B cell (primary cell): ENCODE measurements around the gene SPINDOC. TPM values are rescaled to one million over a fixed set of nuclear protein-coding genes. Genes with fewer than 3 reads are reported as not detected.

Experiments
- ATAC-seq: fragments of 200-7000 bp; cut with Tn5 transposase; one replicate; pipeline ENCODE4 v1.10.0; 2021; ENCODE audit warnings: low read depth, mild to moderate bottlenecking, moderate number of reproducible peaks, moderate library complexity
- CTCF ChIA-PET: fragments of 350-600 bp; sonication (Branson Sonifier 250); formaldehyde crosslinking; loops from one replicate; lab custom pipeline; 2021; ENCODE audit warnings: antibody characterized with exemption, inconsistent platforms; lab: Charles Lee
- POLR2A ChIA-PET: fragments of 350-600 bp; sonication (Branson Sonifier 250); formaldehyde crosslinking; loops from one replicate; lab custom pipeline; 2021; ENCODE audit warnings: antibody characterized with exemption; lab: Charles Lee
- DNase-seq: peaks from one replicate; pipeline ENCODE4 v3.0.0; 2013
- H2AFZ ChIP-seq: 2 replicates; pipeline ENCODE4 v1.6.1; 2012; ENCODE audit warnings: mild to moderate bottlenecking, low read depth, low read length; ENCODE audit not compliant: insufficient read depth, poor library complexity, severe bottlenecking
- H3K27ac ChIP-seq, 2 donors: 1 replicate in 1 of 2; 2 replicates in 1 of 2; pipeline ENCODE4 v1.5.1; 2012 to 2013; ENCODE audit warnings: low read length in 2 of 2, mild to moderate bottlenecking in 2 of 2, moderate library complexity in 1 of 2
- H3K27me3 ChIP-seq, 4 experiments: fragments of 200-600 bp in 1 of 4; sonication (generic) in 1 of 4; replicated peaks in 1 of 4; 1 replicate in 2 of 4; 2 replicates in 2 of 4; pipeline versions ENCODE4 v1.6.1 to v1.7.0; 2013 to 2016; ENCODE audit warnings: low read length in 3 of 4, mild to moderate bottlenecking in 2 of 4, mixed read lengths in 1 of 4, moderate library complexity in 1 of 4; ENCODE audit not compliant: insufficient read depth in 4 of 4, control insufficient read depth in 3 of 4; ENCODE audit errors: control extremely low read depth in 1 of 4
- H3K36me3 ChIP-seq, 2 experiments: replicated peaks in 1 of 2; 1 replicate in 1 of 2; 2 replicates in 1 of 2; pipeline versions ENCODE4 v1.6.1 to v1.7.1; 2013; ENCODE audit warnings: low read length in 1 of 2; ENCODE audit not compliant: insufficient read depth in 2 of 2, control insufficient read depth in 1 of 2; ENCODE audit errors: control extremely low read depth in 1 of 2, extremely low read depth in 1 of 2
- H3K4me1 ChIP-seq, 2 donors: fragments of 200-600 bp in 1 of 2; sonication (generic) in 1 of 2; 1 replicate in 1 of 2; 2 replicates in 1 of 2; pipeline versions ENCODE4 v1.5.1 to v1.6.1; 2013 to 2017; ENCODE audit warnings: low read length in 2 of 2; ENCODE audit not compliant: control insufficient read depth in 2 of 2, insufficient read depth in 2 of 2
- H3K4me2 ChIP-seq: replicated peaks from 2 replicates; pipeline ENCODE3; 2012; ENCODE audit warnings: mild to moderate bottlenecking, low read depth, low read length; ENCODE audit not compliant: poor library complexity, severe bottlenecking
- H3K4me3 ChIP-seq, 5 experiments: fragments of 200-600 bp in 1 of 5; sonication (generic) in 1 of 5; 1 replicate in 3 of 5; 2 replicates in 2 of 5; pipeline versions ENCODE4 v1.5.1 to v1.7.0; 2011 to 2016; ENCODE audit warnings: low read length in 4 of 5, mild to moderate bottlenecking in 4 of 5, low read depth in 2 of 5, control low read depth in 1 of 5, moderate library complexity in 1 of 5; ENCODE audit not compliant: insufficient read depth in 1 of 5; ENCODE audit errors: control extremely low read depth in 1 of 5, extremely low read depth in 1 of 5
- H3K79me2 ChIP-seq: fragments of 200-600 bp; sonication (generic); one replicate; pipeline ENCODE4 v1.6.0; 2016; ENCODE audit warnings: low read length; ENCODE audit not compliant: control insufficient read depth, insufficient read depth
- H3K9ac ChIP-seq: fragments of 200-600 bp; sonication (generic); 2 replicates; pipeline ENCODE4 v1.6.1; 2017; ENCODE audit warnings: mild to moderate bottlenecking, low read length, moderate library complexity
- H3K9me3 ChIP-seq, 3 donors: one replicate each; pipeline versions ENCODE4 v1.6.1 to v1.7.1; 2013; ENCODE audit warnings: low read length in 2 of 3; ENCODE audit not compliant: control insufficient read depth in 2 of 3, insufficient read depth in 1 of 3; ENCODE audit errors: control extremely low read depth in 1 of 3
- H4K20me1 ChIP-seq: 2 replicates; pipeline ENCODE4 v1.6.0; 2012; ENCODE audit warnings: mild to moderate bottlenecking, low read length; ENCODE audit not compliant: insufficient read depth, control insufficient read depth, poor library complexity, severe bottlenecking
- H3K27ac Mint-ChIP-seq: one replicate; pipeline ENCODE4 v1.8.0; 2021; ENCODE audit warnings: mixed read lengths
- H3K27me3 Mint-ChIP-seq: one replicate; pipeline ENCODE4 v1.8.0; 2021; ENCODE audit warnings: mixed read lengths
- H3K4me1 Mint-ChIP-seq: one replicate; pipeline ENCODE4 v1.8.0; 2021; ENCODE audit warnings: mixed read lengths
- H3K4me3 Mint-ChIP-seq: one replicate; pipeline ENCODE4 v1.8.0; 2021; ENCODE audit warnings: mixed read lengths
- H3K9me3 Mint-ChIP-seq: one replicate; pipeline ENCODE4 v1.8.0; 2022; ENCODE audit warnings: mixed read lengths; ENCODE audit not compliant: insufficient read depth
- EZH2 ChIP-seq: IDR thresholded peaks from 2 replicates; pipeline ENCODE4 v1.6.1; 2012; ENCODE audit warnings: borderline replicate concordance, low read depth, mild to moderate bottlenecking, moderate library complexity, low read length; ENCODE audit not compliant: insufficient read depth, poor library complexity, severe bottlenecking
- WGBS: methylation state at CpG from one replicate; pipeline ENCODE4 v1.1.5; 2013; ENCODE audit warnings: missing lambda C conversion rate; ENCODE audit not compliant: insufficient coverage; 5-methylcytosine and 5-hydroxymethylcytosine counted together
- intact Hi-C: fragments of 100-400 bp; cut with micrococcal nuclease; formaldehyde crosslinking; loops from one replicate; pipeline ENCODE4 v1.10.0; 2022
- polyA plus RNA-seq: library from polyadenylated mRNA; depleted of rRNA; stranded (reverse); fragments of >200 nt; gene quantifications from 2 replicates; pipeline ENCODE4 v1.2.3, GENCODE V29; 2012
- total RNA-seq, 2 donors: library from RNA; stranded (reverse); fragments of 120-200 nt in 1 of 2; gene quantifications; 1 replicate in 1 of 2; 2 replicates in 1 of 2; pipeline versions ENCODE4 v1.2.3 to v1.2.4, GENCODE V29; 2013 to 2022
- TF ChIP-seq, protein P1 (sequence below): fragments of 200-600 bp; IDR thresholded peaks from one replicate; pipeline ENCODE4 v1.8.0; 2022; ENCODE audit warnings: antibody characterized with exemption, mild to moderate bottlenecking

SPINDOC gene
- total and polyA plus RNA-seq, 2 donors (not counting 1 experiment from before 2014, with no cell fraction given) = 10.5 to 23.9 TPM

DNA sequence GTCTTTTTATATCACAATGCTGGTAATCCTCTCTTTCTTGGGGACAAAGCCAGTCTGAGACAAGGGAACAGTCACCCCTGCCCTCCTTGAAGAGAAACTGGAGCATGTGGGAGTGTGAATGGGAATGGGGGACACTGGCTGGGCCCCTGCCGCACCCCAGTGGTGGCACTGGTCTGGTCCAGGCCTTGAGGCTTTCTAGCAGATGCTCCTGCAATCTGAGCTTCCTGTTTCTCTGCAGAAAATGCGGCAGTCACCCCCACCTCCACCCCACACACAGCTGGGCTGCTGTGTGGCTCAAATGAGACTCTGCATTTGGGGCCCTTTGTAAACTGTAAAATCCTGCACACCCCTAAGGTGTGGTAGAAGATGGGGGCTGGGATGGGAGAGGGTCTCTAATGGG is 19.1 kb downstream of the SPINDOC start:
- no peak overlapping the region for H2AFZ ChIP-seq
- H3K9me3 Mint-ChIP-seq = no peaks in the 10 kb centered on the region
- no peaks in the 10 kb centered on the region for H3K27me3 ChIP-seq

DNA sequence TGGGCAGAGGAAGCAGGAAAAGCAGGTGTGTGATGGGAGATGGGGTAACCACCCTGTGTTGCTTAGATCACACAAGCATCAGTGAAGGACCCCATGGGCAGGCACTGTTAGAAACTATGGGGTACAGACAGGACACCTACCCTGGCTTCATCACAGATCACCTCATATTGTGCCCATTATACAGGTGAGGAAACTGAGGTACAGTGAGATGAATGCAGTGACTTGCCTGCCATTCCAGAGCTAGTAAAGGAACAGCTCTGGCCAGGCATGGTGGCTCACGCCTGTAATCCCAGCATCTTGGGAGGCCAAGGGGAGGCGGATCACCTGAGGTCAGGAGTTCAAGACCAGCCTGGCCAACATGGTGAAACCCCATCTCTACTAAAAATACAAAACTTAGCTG is 19.8 kb downstream of the SPINDOC start:
- DNase-seq = no peak

More for the DNA sequence above, 19.1 kb downstream of the SPINDOC start:
- H3K27ac ChIP-seq = no peak overlapping the region
- ChIA-PET POLR2A (no interaction called here), CTCF (interaction anchor here (1.9 to 7.3 kb wide), 2 partner anchors 113 to 317 kb away, joined by 6 to 163 read pairs; no protein-coding TSS in a partner anchor)
- intact Hi-C loops = loop anchor here (10.0 kb wide), 1 partner anchor 472 kb away; the partner anchor contains the start of genes CATSPERZ and ESRRA
- H3K4me1 ChIP-seq = peaks cover 6 to 11% of the 10 kb centered on the region in 2 donors
- H4K20me1 ChIP-seq = peaks cover 5% of the 10 kb centered on the region
- H3K4me2 ChIP-seq = no peak overlapping the region
- no peak for DNase-seq
- no peaks in the 10 kb centered on the region for H3K36me3 ChIP-seq
- no peak overlapping the region for H3K27ac Mint-ChIP-seq
- H3K9me3 ChIP-seq = no peaks in the 10 kb centered on the region
- H3K4me3 ChIP-seq = no peak overlapping the region
- H3K4me3 Mint-ChIP-seq = no peak overlapping the region
- H3K4me1 Mint-ChIP-seq = peaks cover 13% of the 10 kb centered on the region
- no peaks in the 10 kb centered on the region for H3K27me3 Mint-ChIP-seq
- H3K79me2 ChIP-seq = peaks cover 7% of the 10 kb centered on the region
- WGBS = 0% methylated on average over 1 of the region's 2 CpGs
- no peak overlapping the region for H3K9ac ChIP-seq
- no peak for ATAC-seq
- TF ChIP-seq, protein P1, sequence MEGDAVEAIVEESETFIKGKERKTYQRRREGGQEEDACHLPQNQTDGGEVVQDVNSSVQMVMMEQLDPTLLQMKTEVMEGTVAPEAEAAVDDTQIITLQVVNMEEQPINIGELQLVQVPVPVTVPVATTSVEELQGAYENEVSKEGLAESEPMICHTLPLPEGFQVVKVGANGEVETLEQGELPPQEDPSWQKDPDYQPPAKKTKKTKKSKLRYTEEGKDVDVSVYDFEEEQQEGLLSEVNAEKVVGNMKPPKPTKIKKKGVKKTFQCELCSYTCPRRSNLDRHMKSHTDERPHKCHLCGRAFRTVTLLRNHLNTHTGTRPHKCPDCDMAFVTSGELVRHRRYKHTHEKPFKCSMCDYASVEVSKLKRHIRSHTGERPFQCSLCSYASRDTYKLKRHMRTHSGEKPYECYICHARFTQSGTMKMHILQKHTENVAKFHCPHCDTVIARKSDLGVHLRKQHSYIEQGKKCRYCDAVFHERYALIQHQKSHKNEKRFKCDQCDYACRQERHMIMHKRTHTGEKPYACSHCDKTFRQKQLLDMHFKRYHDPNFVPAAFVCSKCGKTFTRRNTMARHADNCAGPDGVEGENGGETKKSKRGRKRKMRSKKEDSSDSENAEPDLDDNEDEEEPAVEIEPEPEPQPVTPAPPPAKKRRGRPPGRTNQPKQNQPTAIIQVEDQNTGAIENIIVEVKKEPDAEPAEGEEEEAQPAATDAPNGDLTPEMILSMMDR = no peak
- TF ChIP-seq EZH2 = no peak

More for the DNA sequence above, 19.8 kb downstream of the SPINDOC start:
- TF ChIP-seq, protein P1 = no peak
- no peak for TF ChIP-seq EZH2
- H3K27me3 ChIP-seq = no peaks in the 10 kb centered on the region
- H3K9me3 ChIP-seq = no peaks in the 10 kb centered on the region
- H3K4me1 Mint-ChIP-seq = peaks cover 20% of the 10 kb centered on the region
- intact Hi-C loops = loop anchor here (10.0 kb wide), 1 partner anchor 472 kb away; the partner anchor contains the start of genes CATSPERZ and ESRRA
- WGBS = 100% methylated on average over 2 of the region's 2 CpGs
- no peak overlapping the region for H3K4me3 Mint-ChIP-seq
- H3K9me3 Mint-ChIP-seq = no peaks in the 10 kb centered on the region
- no peak overlapping the region for H2AFZ ChIP-seq
- no peaks in the 10 kb centered on the region for H3K36me3 ChIP-seq
- no peak overlapping the region for H3K27ac ChIP-seq
- no peaks in the 10 kb centered on the region for H3K27me3 Mint-ChIP-seq
- no peak overlapping the region for H3K4me2 ChIP-seq
- H4K20me1 ChIP-seq = peaks cover 12% of the 10 kb centered on the region
- H3K9ac ChIP-seq = no peak overlapping the region
- H3K27ac Mint-ChIP-seq = no peak overlapping the region
- no peak overlapping the region for H3K4me3 ChIP-seq
- ATAC-seq = no peak
- ChIA-PET CTCF (interaction anchor here (1.9 to 7.5 kb wide), 3 partner anchors 113 to 316 kb away, joined by 6 to 254 read pairs (median 163); no protein-coding TSS in a partner anchor), POLR2A (no interaction called here)
- peaks cover 12% of the 10 kb centered on the region for H3K79me2 ChIP-seq
- H3K4me1 ChIP-seq = peaks cover 13 to 18% of the 10 kb centered on the region in 2 donors
